CD8-positive, alpha-beta memory T cell (primary cell): ENCODE data around the gene APOA1. TPM values are rescaled to one million over a fixed set of nuclear protein-coding genes. Genes with fewer than 3 reads are reported as not detected.

ENCODE experiments used
- CTCF ChIA-PET: fragments of 350-600 bp; sonication (Branson Sonifier 250); formaldehyde crosslinking; loops from one replicate; lab custom pipeline; 2021; ENCODE audit warnings: antibody characterized with exemption; lab: Charles Lee
- POLR2A ChIA-PET: fragments of 350-600 bp; sonication (Branson Sonifier 250); formaldehyde crosslinking; loops from one replicate; lab custom pipeline; 2021; ENCODE audit warnings: antibody characterized with exemption; lab: Charles Lee
- DNase-seq, 5 donors: peaks; one replicate each; pipeline versions ENCODE4 v3.0.0 to v3.0.0-alpha.2; 2020 to 2022; ENCODE audit warnings: mixed read lengths in 1 of 5
- H3K27ac ChIP-seq: one replicate; pipeline ENCODE4 v1.7.0; 2013; ENCODE audit warnings: low read depth, mild to moderate bottlenecking, low read length, moderate library complexity
- H3K27me3 ChIP-seq: 2 replicates; pipeline ENCODE4 v1.7.0; 2013; ENCODE audit warnings: low read length, mild to moderate bottlenecking; ENCODE audit not compliant: insufficient read depth, poor library complexity, severe bottlenecking
- H3K36me3 ChIP-seq: 2 replicates; pipeline ENCODE4 v1.7.0; 2013; ENCODE audit warnings: mild to moderate bottlenecking, low read length, moderate library complexity; ENCODE audit not compliant: insufficient read depth
- H3K4me1 ChIP-seq: 2 replicates; pipeline ENCODE4 v1.7.0; 2013; ENCODE audit warnings: mild to moderate bottlenecking, low read length, moderate library complexity; ENCODE audit not compliant: insufficient read depth
- H3K4me3 ChIP-seq: 2 replicates; pipeline ENCODE4 v1.7.0; 2013; ENCODE audit warnings: mild to moderate bottlenecking, low read length
- H3K9me3 ChIP-seq: 2 replicates; pipeline ENCODE4 v1.7.0; 2013; ENCODE audit warnings: mild to moderate bottlenecking, low read length
- H3K27ac Mint-ChIP-seq, 8 donors: one replicate each; pipeline ENCODE4 v1.8.0; 2020 to 2021; ENCODE audit warnings: mixed read lengths in 8 of 8, mild to moderate bottlenecking in 6 of 8, inconsistent platforms in 3 of 8, moderate library complexity in 3 of 8
- H3K27me3 Mint-ChIP-seq, 2 donors: one replicate each; pipeline ENCODE4 v1.8.0; 2020 to 2021; ENCODE audit warnings: mixed read lengths in 2 of 2, mild to moderate bottlenecking in 1 of 2, moderate library complexity in 1 of 2
- H3K36me3 Mint-ChIP-seq, 3 donors: one replicate each; pipeline ENCODE4 v1.8.0; 2020 to 2021; ENCODE audit warnings: mixed read lengths in 3 of 3, inconsistent platforms in 1 of 3, mild to moderate bottlenecking in 1 of 3
- H3K4me1 Mint-ChIP-seq, 3 donors: one replicate each; pipeline ENCODE4 v1.8.0; 2020 to 2021; ENCODE audit warnings: mixed read lengths in 3 of 3, inconsistent platforms in 1 of 3, mild to moderate bottlenecking in 1 of 3
- H3K4me3 Mint-ChIP-seq, 7 donors: one replicate each; pipeline ENCODE4 v1.8.0; 2020 to 2021; ENCODE audit warnings: mixed read lengths in 7 of 7, mild to moderate bottlenecking in 6 of 7, moderate library complexity in 4 of 7, inconsistent platforms in 2 of 7
- H3K9me3 Mint-ChIP-seq, 5 donors: one replicate each; pipeline ENCODE4 v1.8.0; 2020 to 2022; ENCODE audit warnings: mixed read lengths in 5 of 5, mild to moderate bottlenecking in 3 of 5, moderate library complexity in 2 of 5, inconsistent platforms in 1 of 5
- polyA plus RNA-seq: library from polyadenylated mRNA; unstranded; fragments of 300-500 nt; fragmentation: Illumina TruSeq; gene quantifications from one replicate; pipeline ENCODE4 v1.2.3, GENCODE V29; 2021
- total RNA-seq, 2 experiments: library from RNA; stranded (reverse); gene quantifications; one replicate each; pipeline ENCODE4 v1.2.3, GENCODE V29; 2021

Gene APOA1
- total and polyA plus RNA-seq, 3 experiments from 2014 or later: 0.33 to 0.48 TPM; not detected in 1

DNA sequence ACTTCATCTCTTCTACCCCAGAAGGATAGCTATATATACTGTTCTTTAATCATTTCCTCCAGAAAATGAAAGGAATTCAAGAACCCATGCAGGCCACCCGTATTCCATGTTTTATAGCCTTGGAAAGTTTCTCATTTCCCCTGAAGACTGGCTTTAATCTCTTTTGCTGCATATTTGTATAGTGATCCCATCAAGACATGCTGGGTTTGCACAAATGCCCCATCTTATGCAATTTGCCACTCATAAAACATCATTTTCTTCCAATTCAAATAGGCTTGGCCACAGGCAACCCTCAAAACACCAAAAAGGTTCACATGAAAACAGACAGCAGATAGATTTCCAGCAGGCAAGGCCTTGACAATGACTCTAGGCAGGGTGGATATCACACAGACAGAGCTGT, 28.3 kb upstream of the APOA1 start:
- H3K9me3 ChIP-seq: no peaks in the 10 kb centered on the region
- peaks cover 0 to 5% (median 0%) of the 10 kb centered on the region in 3 donors for H3K4me1 Mint-ChIP-seq
- H3K27ac ChIP-seq: no peak overlapping the region
- DNase-seq: no peak
- no peak overlapping the region for H3K4me3 Mint-ChIP-seq
- H3K4me3 ChIP-seq: no peak overlapping the region
- CTCF ChIA-PET: no interaction called here
- no peaks in the 10 kb centered on the region for H3K27me3 Mint-ChIP-seq
- POLR2A ChIA-PET: no interaction called here
- H3K4me1 ChIP-seq: no peaks in the 10 kb centered on the region
- H3K9me3 Mint-ChIP-seq: no peaks in the 10 kb centered on the region
- H3K36me3 Mint-ChIP-seq: peaks cover 12 to 98% (median 47%) of the 10 kb centered on the region in 3 donors
- peak overlapping the region in 4 of 8 donors; percentile 17 to 65 (median 39) for H3K27ac Mint-ChIP-seq
- H3K36me3 ChIP-seq: peaks cover 79% of the 10 kb centered on the region
- H3K27me3 ChIP-seq: no peaks in the 10 kb centered on the region

DNA sequence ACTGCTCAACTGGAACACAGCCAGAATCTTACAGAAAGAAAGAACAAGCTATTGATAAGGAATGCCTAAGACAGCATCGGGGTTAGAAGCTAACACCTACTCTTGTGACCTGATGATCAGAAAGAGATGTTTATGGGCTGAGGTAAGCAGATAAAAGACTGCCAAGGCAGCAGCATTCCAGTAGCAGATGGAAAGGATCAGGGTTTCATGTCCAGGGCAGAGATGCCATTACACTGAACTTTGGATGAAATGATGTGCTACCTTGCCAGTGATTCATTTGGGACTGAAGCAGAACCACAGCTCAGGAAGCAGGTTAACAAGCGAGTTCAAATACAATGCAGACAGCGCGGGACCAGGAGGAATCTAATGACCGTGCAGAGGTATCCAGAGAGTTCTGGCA, 27.1 kb upstream of the APOA1 start:
- POLR2A ChIA-PET: no interaction called here
- no peak overlapping the region for H3K4me3 ChIP-seq
- H3K36me3 ChIP-seq: peaks cover 71% of the 10 kb centered on the region
- Mint-ChIP-seq H3K27ac (peak overlapping the region in 6 of 8 donors; percentile 7 to 84 (median 52)), H3K4me3 (no peak overlapping the region), H3K9me3 (no peaks in the 10 kb centered on the region), H3K36me3 (peaks cover 12 to 97% (median 41%) of the 10 kb centered on the region in 3 donors), H3K27me3 (no peaks in the 10 kb centered on the region), H3K4me1 (peaks cover 0 to 2% (median 0%) of the 10 kb centered on the region in 3 donors)
- H3K27ac ChIP-seq: no peak overlapping the region
- H3K9me3 ChIP-seq: no peaks in the 10 kb centered on the region
- no peak for DNase-seq
- CTCF ChIA-PET: interaction anchor here (1.0 to 1.5 kb wide), 2 partner anchors 15 to 29 kb away, joined by 3 read pairs; no protein-coding TSS in a partner anchor
- H3K4me1 ChIP-seq: no peaks in the 10 kb centered on the region
- H3K27me3 ChIP-seq: no peaks in the 10 kb centered on the region

GRCh38 chr11:116862951-116863350, 25.5 kb upstream of the APOA1 start:
- Mint-ChIP-seq H3K4me3 (no peak overlapping the region), H3K27ac (peak overlapping the region in 1 of 8 donors; percentile 22), H3K9me3 (no peaks in the 10 kb centered on the region), H3K36me3 (peaks cover 12 to 97% (median 44%) of the 10 kb centered on the region in 3 donors), H3K27me3 (no peaks in the 10 kb centered on the region), H3K4me1 (peaks cover 0 to 4% (median 0%) of the 10 kb centered on the region in 3 donors)
- no peak overlapping the region for H3K4me3 ChIP-seq
- no peaks in the 10 kb centered on the region for H3K27me3 ChIP-seq
- peaks cover 71% of the 10 kb centered on the region for H3K36me3 ChIP-seq
- ChIA-PET CTCF (interaction anchor here (0.7 to 2.8 kb wide), 3 partner anchors 27 to 41 kb away, joined by 3 to 11 read pairs (median 3); no protein-coding TSS in a partner anchor), POLR2A (no interaction called here)
- no peaks in the 10 kb centered on the region for H3K4me1 ChIP-seq
- DNase-seq: no peak
- H3K27ac ChIP-seq: no peak overlapping the region
- no peaks in the 10 kb centered on the region for H3K9me3 ChIP-seq

- Histone ChIP-seq H3K4me3 (no peak overlapping the region), H3K9me3 (no peaks in the 10 kb centered on the region), H3K36me3 (peaks cover 70% of the 10 kb centered on the region), H3K27me3 (no peaks in the 10 kb centered on the region), H3K27ac (no peak overlapping the region), H3K4me1 (no peaks in the 10 kb centered on the region)
- peak overlapping the region in 5 of 8 donors; percentile 14 to 95 (median 38) for H3K27ac Mint-ChIP-seq
- no peak for DNase-seq
- no peaks in the 10 kb centered on the region for H3K9me3 Mint-ChIP-seq
- ChIA-PET POLR2A (no interaction called here), CTCF (interaction anchor here (0.7 to 2.8 kb wide), 3 partner anchors 26 to 41 kb away, joined by 3 to 11 read pairs (median 3); no protein-coding TSS in a partner anchor)
- no peaks in the 10 kb centered on the region for H3K27me3 Mint-ChIP-seq
- peaks cover 2 to 6% (median 5%) of the 10 kb centered on the region in 3 donors for H3K4me1 Mint-ChIP-seq
- peaks cover 13 to 97% (median 39%) of the 10 kb centered on the region in 3 donors for H3K36me3 Mint-ChIP-seq
- H3K4me3 Mint-ChIP-seq: no peak overlapping the region
Observed at GRCh38 chr11:116862185-116862584, 24.8 kb upstream of the APOA1 start.

DNA sequence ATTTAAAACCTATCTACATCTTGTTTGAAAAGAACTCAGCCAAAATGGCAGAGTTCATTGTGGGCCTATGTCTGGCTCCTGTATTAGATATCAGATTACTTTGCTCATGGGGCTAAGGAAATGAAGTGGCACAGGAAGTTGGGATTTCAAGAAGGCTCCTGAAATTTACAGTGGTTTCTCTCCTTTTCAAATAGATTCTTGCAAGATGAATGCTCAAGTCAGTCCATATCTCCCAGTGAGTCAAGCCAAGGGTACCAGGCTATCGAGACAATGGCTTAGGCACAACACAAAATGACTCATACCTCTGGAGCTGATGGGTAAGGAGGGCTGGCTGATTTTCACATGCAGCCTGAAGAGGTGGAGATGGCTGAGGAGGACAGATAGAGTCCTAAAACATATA, 24.1 kb upstream of the APOA1 start:
- peak overlapping the region in 3 of 8 donors; percentile 4 to 69 (median 44) for H3K27ac Mint-ChIP-seq

DNA sequence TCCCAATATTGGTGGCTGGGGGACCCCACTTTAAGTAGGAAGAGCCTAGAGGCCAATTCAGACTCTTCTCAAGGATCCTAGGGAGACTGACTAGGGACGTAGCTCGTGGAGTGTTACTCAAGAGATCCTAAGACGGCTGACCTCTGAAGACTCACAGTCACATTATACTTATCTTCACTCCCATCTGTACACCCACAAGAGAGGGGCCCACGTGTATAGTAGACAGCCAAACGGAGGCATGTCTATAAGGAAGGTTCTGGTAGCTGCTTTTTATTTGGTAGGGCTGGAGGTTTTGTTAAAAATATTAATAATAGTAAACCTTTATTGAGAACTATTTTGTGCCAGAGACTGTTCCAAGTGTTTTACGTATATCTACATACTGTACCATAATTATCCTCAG, 22.9 kb upstream of the APOA1 start:
- peaks cover 16 to 95% (median 33%) of the 10 kb centered on the region in 3 donors for H3K36me3 Mint-ChIP-seq

More for the DNA sequence above, 24.1 kb upstream of the APOA1 start:
- Mint-ChIP-seq H3K27me3 (no peaks in the 10 kb centered on the region), H3K9me3 (no peaks in the 10 kb centered on the region), H3K4me3 (no peak overlapping the region), H3K36me3 (peaks cover 16 to 97% (median 37%) of the 10 kb centered on the region in 3 donors), H3K4me1 (peaks cover 8 to 12% (median 11%) of the 10 kb centered on the region in 3 donors)
- Histone ChIP-seq H3K27me3 (no peaks in the 10 kb centered on the region), H3K9me3 (no peaks in the 10 kb centered on the region), H3K36me3 (peaks cover 64% of the 10 kb centered on the region), H3K27ac (no peak overlapping the region), H3K4me1 (peaks cover 3% of the 10 kb centered on the region), H3K4me3 (no peak overlapping the region)
- no peak for DNase-seq
- ChIA-PET POLR2A (no interaction called here), CTCF (interaction anchor here (2.8 kb wide), 1 partner anchor 26 kb away, joined by 11 read pairs; no protein-coding TSS in a partner anchor)

DNA sequence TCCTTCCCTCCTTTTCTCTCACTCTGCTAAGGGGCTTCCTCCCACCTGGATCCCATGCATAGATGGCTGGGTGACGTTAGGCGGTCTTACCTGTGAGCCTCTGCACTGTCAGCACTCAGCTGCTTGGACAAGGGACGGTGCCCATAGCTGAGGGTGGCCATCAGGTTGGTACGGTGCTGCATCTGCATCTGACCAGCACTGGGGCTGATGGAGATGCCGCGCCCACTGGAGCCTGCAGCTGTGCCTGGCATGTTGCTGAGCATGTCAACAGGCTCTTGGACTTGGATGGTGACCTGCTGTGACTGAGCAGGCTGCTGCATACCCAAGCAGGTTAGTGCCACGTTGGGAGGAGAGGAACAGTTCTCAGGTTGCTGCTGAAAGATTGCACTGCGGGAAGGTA, 21.8 kb upstream of the APOA1 start:
- Histone ChIP-seq H3K27ac (no peak overlapping the region), H3K9me3 (no peaks in the 10 kb centered on the region), H3K4me1 (peaks cover 27% of the 10 kb centered on the region), H3K27me3 (no peaks in the 10 kb centered on the region), H3K4me3 (no peak overlapping the region), H3K36me3 (peaks cover 52% of the 10 kb centered on the region)
- Mint-ChIP-seq H3K27me3 (peaks cover 0 to 2% of the 10 kb centered on the region in 2 donors), H3K4me1 (peaks cover 29 to 33% (median 30%) of the 10 kb centered on the region in 3 donors), H3K4me3 (no peak overlapping the region), H3K9me3 (no peaks in the 10 kb centered on the region), H3K36me3 (peaks cover 14 to 90% (median 31%) of the 10 kb centered on the region in 3 donors), H3K27ac (peak overlapping the region in 6 of 8 donors; percentile 7 to 84 (median 64))
- POLR2A ChIA-PET: interaction anchor here (0.9 kb wide), 1 partner anchor 86 kb away, joined by 3 read pairs; no protein-coding TSS in a partner anchor
- CTCF ChIA-PET: interaction anchor here (1.3 to 2.2 kb wide), 3 partner anchors 23 to 247 kb away, joined by 3 to 8 read pairs (median 8); no protein-coding TSS in a partner anchor
- DNase-seq: no peak

More for the DNA sequence above, 22.9 kb upstream of the APOA1 start:
- Histone ChIP-seq H3K27me3 (no peaks in the 10 kb centered on the region), H3K4me3 (no peak overlapping the region), H3K4me1 (peaks cover 15% of the 10 kb centered on the region), H3K27ac (no peak overlapping the region), H3K36me3 (peaks cover 57% of the 10 kb centered on the region), H3K9me3 (no peaks in the 10 kb centered on the region)
- H3K27me3 Mint-ChIP-seq: no peaks in the 10 kb centered on the region
- H3K4me1 Mint-ChIP-seq: peaks cover 20 to 23% (median 22%) of the 10 kb centered on the region in 3 donors
- ChIA-PET CTCF (interaction anchor here (2.1 to 2.2 kb wide), 2 partner anchors 24 to 246 kb away, joined by 8 read pairs; no protein-coding TSS in a partner anchor), POLR2A (no interaction called here)
- no peak overlapping the region for H3K4me3 Mint-ChIP-seq
- peak overlapping the region in 1 of 8 donors; percentile 26 for H3K27ac Mint-ChIP-seq
- no peaks in the 10 kb centered on the region for H3K9me3 Mint-ChIP-seq
- no peak for DNase-seq

DNA sequence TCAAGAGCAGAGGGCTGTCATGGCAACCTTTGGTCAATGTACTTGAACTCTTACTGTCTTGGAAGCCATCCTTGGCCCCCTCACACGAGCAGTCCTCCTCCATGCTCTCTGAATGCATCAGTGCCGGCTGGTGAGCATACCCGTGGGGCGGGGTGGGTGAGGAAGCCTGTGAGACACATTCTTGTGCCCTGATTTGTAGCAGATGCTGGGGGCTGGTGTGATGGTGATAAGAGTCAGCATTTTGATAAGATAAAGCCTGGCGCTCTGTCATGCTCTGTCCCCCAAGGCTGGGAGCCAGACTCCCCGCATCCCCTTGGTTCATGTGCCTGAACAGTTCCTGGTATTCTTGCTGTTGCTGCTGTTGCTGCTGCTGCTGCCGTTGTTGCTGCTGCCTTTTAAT, 20.5 kb upstream of the APOA1 start:
- peaks cover 39% of the 10 kb centered on the region for H3K4me1 ChIP-seq
- POLR2A ChIA-PET: no interaction called here
- Mint-ChIP-seq H3K4me1 (peaks cover 42 to 45% (median 43%) of the 10 kb centered on the region in 3 donors), H3K4me3 (no peak overlapping the region), H3K9me3 (no peaks in the 10 kb centered on the region), H3K27ac (peak overlapping the region in 5 of 8 donors; percentile 47 to 83 (median 61)), H3K36me3 (peaks cover 10 to 77% (median 27%) of the 10 kb centered on the region in 3 donors), H3K27me3 (peaks cover 0 to 2% of the 10 kb centered on the region in 2 donors)
- CTCF ChIA-PET: interaction anchor here (2.1 kb wide), 1 partner anchor 248 kb away, joined by 8 read pairs; no protein-coding TSS in a partner anchor
- H3K27ac ChIP-seq: no peak overlapping the region
- no peaks in the 10 kb centered on the region for H3K27me3 ChIP-seq
- no peak for DNase-seq
- H3K4me3 ChIP-seq: no peak overlapping the region
- H3K36me3 ChIP-seq: peaks cover 42% of the 10 kb centered on the region
- H3K9me3 ChIP-seq: no peaks in the 10 kb centered on the region
